PC-3 (cell line): Measurements from ENCODE around the gene HCN1.

ENCODE experiments used
- CTCF ChIP-seq: fragments of 300-600 bp; sonication (generic); conservative IDR thresholded peaks from 2 replicates; pipeline ENCODE4 v1.5.1; 2017; ENCODE audit warnings: antibody characterized with exemption, low read depth, mild to moderate bottlenecking, low read length
- EZH2 ChIP-seq: fragments of 300-600 bp; sonication (generic); IDR thresholded peaks from one replicate; pipeline ENCODE4 v1.6.1; 2017; ENCODE audit warnings: antibody characterized with exemption, mild to moderate bottlenecking, low read length; ENCODE audit not compliant: unreplicated experiment

DNA sequence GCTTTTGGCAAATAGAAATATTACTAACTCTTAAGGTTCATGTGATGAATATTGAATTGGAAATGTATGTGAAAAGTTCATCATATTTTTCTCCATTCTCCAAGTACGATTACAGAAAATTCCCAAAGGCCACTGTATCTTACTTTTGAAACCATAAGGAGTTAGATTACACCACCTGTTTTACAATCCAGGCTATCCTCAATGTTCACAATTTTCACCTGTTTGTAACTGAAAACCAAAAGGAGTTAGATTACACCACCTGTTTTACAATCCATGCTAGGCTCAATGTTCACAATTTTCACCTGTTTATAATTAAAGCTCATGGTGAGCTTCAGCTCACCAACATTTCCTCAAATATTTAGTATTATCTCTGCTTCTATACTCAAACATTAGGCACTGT is 188.0 kb downstream of the HCN1 start:
- TF ChIP-seq CTCF (no peak), EZH2 (no peak)
